ENCODE measurements around the gene YIF1B.

GRCh38 chr19:38291855-38292254, 23.9 kb downstream of the YIF1B start:
- no peak for TF ChIP-seq YY1 (IDR thresholded peaks at IDR 0.05; ENCODE audit: insufficient read depth, insufficient read length)
- no peak for TF ChIP-seq SUZ12 (IDR thresholded peaks at IDR 0.05; ENCODE audit: extremely low read depth, insufficient read depth, insufficient read length)
- TF ChIP-seq ZNF274 (IDR thresholded peaks at IDR 0.05; ENCODE audit: low read depth, low read length) = no peak

Data from NT2/D1 (cell line).